Activated naive CD4-positive, alpha-beta T cell treated with anti-CD3 and anti-CD28 coated beads, Interleukin-2, amount 50 U/mL, for 72 hours (primary cell): Measurements from ENCODE around the gene JAM3. TPM values are rescaled to one million over a fixed set of nuclear protein-coding genes. Genes with fewer than 3 reads are reported as not detected.
"Not testable (repeated sequence)": the region's sequence is repeated elsewhere in the genome, so short reads cannot be mapped to it uniquely, and the experiment has no call there.

Source experiments
- ATAC-seq, 2 donors: fragments of 150-1000 bp; cut with Tn5 transposase; 2 replicates each; pipeline ENCODE4 v1.10.0; 2021; ENCODE audit warnings: mild to moderate bottlenecking in 2 of 2, moderate library complexity in 2 of 2
- DNase-seq, 2 donors: peaks; one replicate each; pipeline ENCODE4 v3.0.0; 2021 to 2022; ENCODE audit warnings: low spot score in 2 of 2
- H3K27ac Mint-ChIP-seq, 2 donors: one replicate each; pipeline ENCODE4 v1.8.0; 2022; ENCODE audit warnings: mild to moderate bottlenecking in 2 of 2, mixed read lengths in 2 of 2
- H3K36me3 Mint-ChIP-seq, 2 donors: one replicate each; pipeline ENCODE4 v1.8.0; 2022; ENCODE audit warnings: mixed read lengths in 2 of 2
- H3K9me3 Mint-ChIP-seq, 2 donors: one replicate each; pipeline ENCODE4 v1.8.0; 2022; ENCODE audit warnings: mixed read lengths in 2 of 2
- total RNA-seq, 2 donors: library from RNA; stranded (reverse); gene quantifications; one replicate each; pipeline ENCODE4 v1.2.3, GENCODE V29; 2022

JAM3 gene
- total RNA-seq, 2 donors from 2014 or later, result 0.98 to 17.7 TPM

- DNase-seq, result no peak
- no peaks in the 10 kb centered on the region for H3K9me3 Mint-ChIP-seq
- H3K36me3 Mint-ChIP-seq, result peaks cover 25 to 30% of the 10 kb centered on the region in 2 donors
- ATAC-seq, result no peak
- H3K27ac Mint-ChIP-seq, result peak overlapping the region in 1 of 2 donors; percentile 37
Measured at GRCh38 chr11:134158023-134158422, 89.2 kb downstream of the JAM3 start.

GRCh38 chr11:134159652-134160051, 90.8 kb downstream of the JAM3 start:
- ATAC-seq (no peak), DNase-seq (no peak)
- Mint-ChIP-seq H3K27ac (peak overlapping the region in 1 of 2 donors; percentile 44), H3K36me3 (peaks cover 33 to 39% of the 10 kb centered on the region in 2 donors), H3K9me3 (no peaks in the 10 kb centered on the region)

DNA sequence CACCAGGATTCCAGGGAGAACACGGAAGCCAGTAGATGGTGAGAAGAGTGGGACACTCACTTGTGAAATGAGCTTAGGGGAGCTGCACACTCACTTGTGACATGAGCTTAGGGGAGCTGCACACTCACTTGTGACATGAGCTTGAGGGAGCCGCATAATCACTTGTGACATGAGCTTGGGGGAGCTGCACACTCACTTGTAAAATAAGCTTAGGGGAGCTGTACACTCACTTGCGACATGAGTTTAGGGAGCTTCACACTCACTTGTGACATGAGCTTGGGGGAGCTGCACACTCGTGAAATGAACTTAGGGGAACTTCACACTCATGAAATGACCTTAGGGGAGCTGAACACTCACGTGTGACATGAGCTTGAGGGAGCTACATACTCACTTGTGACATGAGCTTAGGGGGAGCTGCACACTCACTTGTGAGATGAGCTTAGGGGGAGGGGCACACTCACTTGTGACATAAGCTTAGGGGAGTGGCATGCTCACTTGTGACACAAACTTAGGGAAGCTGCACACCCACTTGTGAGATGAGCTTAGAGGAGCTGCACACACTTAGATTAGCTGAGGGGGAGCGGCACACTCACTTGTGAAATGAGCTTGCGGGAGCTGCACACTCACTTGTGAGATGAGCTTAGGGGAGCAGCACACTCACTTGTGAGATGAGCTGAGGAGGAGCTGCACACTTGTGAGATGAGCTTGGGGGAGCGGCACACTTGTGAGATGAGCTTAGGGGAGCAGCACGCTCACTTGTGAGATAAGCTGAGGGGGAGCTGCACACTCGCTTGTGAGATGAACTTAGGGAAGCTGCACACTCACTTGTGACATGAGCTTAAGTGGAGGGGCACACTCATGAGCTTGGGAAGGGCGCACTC, 95.9 kb downstream of the JAM3 start:
- H3K36me3 Mint-ChIP-seq, result peaks cover 40 to 42% of the 10 kb centered on the region in 2 donors
- no peaks in the 10 kb centered on the region for H3K9me3 Mint-ChIP-seq
- DNase-seq (no peak), ATAC-seq (no peak)
- H3K27ac Mint-ChIP-seq, result peak overlapping the region; percentile 10 to 72

GRCh38 chr11:134170177-134170918, 101.5 kb downstream of the JAM3 start:
- Mint-ChIP-seq H3K27ac (no peak overlapping the region), H3K9me3 (no peaks in the 10 kb centered on the region), H3K36me3 (peaks cover 17 to 20% of the 10 kb centered on the region in 2 donors)
- DNase-seq (no peak), ATAC-seq (no peak)

DNA sequence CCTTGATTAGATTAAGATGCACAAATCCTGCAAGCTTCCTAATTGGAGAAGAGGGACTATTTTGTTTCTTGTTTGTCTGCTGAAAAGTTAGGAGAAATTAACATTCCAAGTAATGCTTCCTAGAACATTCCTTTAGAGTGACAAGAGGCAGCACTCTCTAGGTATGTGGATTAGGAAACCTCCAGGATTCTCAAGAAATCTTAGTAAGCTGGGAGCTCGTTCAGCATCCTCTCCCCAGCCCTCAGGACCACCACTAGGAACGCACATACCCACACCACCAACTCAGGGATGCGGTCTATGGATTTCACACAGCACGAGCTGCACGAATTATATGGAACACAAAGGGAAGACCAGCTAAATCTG, 102.0 kb downstream of the JAM3 start:
- DNase-seq (no peak), ATAC-seq (no peak)
- Mint-ChIP-seq H3K27ac (no peak overlapping the region), H3K9me3 (no peaks in the 10 kb centered on the region), H3K36me3 (peaks cover 17 to 21% of the 10 kb centered on the region in 2 donors)

- no peak for DNase-seq
- Mint-ChIP-seq H3K36me3 (peaks cover 25 to 32% of the 10 kb centered on the region in 2 donors), H3K27ac (peak overlapping the region in 1 of 2 donors; percentile 22), H3K9me3 (no peaks in the 10 kb centered on the region)
- ATAC-seq, result no peak
Measured at GRCh38 chr11:134171951-134172350, 103.1 kb downstream of the JAM3 start.

GRCh38 chr11:134173296-134173695, 104.4 kb downstream of the JAM3 start:
- no peak for DNase-seq
- peaks cover 23 to 28% of the 10 kb centered on the region in 2 donors for H3K36me3 Mint-ChIP-seq
- H3K27ac Mint-ChIP-seq, result no peak overlapping the region
- ATAC-seq, result no peak
- H3K9me3 Mint-ChIP-seq, result no peaks in the 10 kb centered on the region

GRCh38 chr11:134176284-134176683, 107.4 kb downstream of the JAM3 start:
- DNase-seq (no peak), ATAC-seq (no peak)
- H3K36me3 Mint-ChIP-seq, result peaks cover 17 to 22% of the 10 kb centered on the region in 2 donors
- H3K9me3 Mint-ChIP-seq, result no peaks in the 10 kb centered on the region
- no peak overlapping the region for H3K27ac Mint-ChIP-seq

DNA sequence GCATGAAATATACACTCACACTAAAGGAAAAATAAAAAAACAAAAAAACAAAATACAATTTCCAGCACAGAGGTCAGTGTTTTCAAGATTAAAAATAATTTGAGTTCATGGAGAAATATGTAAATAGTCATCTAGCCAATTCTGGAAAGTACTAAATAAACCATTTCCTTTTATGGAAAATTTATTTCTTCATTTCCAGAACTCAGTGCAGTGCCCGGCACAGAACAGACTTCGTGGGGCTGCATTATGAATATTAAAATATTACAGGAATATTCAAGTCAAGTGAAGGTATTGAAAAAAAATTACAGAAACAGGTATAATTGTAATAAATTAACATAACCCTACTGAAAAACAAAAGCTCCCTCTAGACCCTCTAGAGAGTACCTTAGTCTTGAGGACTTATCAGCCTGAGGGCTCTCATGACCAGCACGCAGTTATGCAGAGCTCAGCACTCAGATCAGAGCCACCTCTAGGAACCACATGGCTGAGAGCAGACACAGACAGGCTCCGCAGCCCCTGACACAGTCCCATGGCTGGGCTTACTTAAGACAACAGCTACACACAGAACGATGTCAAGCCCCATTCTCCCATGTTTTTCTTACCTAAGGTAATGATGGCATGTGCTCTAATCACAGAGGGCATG, 109.3 kb downstream of the JAM3 start:
- Mint-ChIP-seq H3K36me3 (peaks cover 17 to 28% of the 10 kb centered on the region in 2 donors), H3K9me3 (no peaks in the 10 kb centered on the region), H3K27ac (no peak overlapping the region)
- ATAC-seq, result no peak
- DNase-seq, result no peak

- no peak overlapping the region for H3K27ac Mint-ChIP-seq
- DNase-seq (no peak), ATAC-seq (no peak)
- H3K36me3 Mint-ChIP-seq, result peaks cover 12 to 20% of the 10 kb centered on the region in 2 donors
- H3K9me3 Mint-ChIP-seq, result no peaks in the 10 kb centered on the region
Measured at GRCh38 chr11:134181707-134182106, 112.8 kb downstream of the JAM3 start.

- not testable (repeated sequence) for DNase-seq, H3K27ac Mint-ChIP-seq, ATAC-seq, H3K9me3 Mint-ChIP-seq
- peaks cover 50 to 52% of the 10 kb centered on the region in 2 donors for H3K36me3 Mint-ChIP-seq
Measured at GRCh38 chr11:134188092-134188491, 119.2 kb downstream of the JAM3 start.

DNA sequence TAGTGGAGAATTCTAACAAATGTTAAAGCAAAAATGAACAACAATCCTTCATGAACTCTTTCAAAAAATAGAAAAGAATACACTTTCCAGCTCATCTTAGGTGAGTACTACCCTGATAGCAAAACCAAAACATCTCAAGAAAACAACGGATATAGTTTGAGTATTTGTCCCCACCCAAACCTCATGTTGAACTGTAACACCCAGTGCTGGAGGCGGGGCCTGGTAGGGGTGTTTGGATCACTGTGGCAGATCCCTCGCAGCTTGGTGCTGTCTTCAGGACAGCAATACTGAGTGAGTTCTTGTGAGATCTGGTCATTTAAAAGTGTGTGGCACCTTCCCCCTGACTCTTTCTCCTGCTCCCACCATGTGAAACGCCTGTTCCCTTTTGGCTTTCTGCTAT, 127.9 kb downstream of the JAM3 start:
- Mint-ChIP-seq H3K36me3 (peaks cover 24 to 28% of the 10 kb centered on the region in 2 donors), H3K27ac (peak overlapping the region in 1 of 2 donors; percentile 50), H3K9me3 (no peaks in the 10 kb centered on the region)
- ATAC-seq, result no peak
- no peak for DNase-seq

GRCh38 chr11:134199531-134199930, 130.7 kb downstream of the JAM3 start:
- no peak overlapping the region for H3K27ac Mint-ChIP-seq
- ATAC-seq (no peak), DNase-seq (no peak)
- H3K9me3 Mint-ChIP-seq, result no peaks in the 10 kb centered on the region
- peaks cover 24 to 27% of the 10 kb centered on the region in 2 donors for H3K36me3 Mint-ChIP-seq

- DNase-seq (no peak), ATAC-seq (no peak)
- Mint-ChIP-seq H3K27ac (no peak overlapping the region), H3K9me3 (no peaks in the 10 kb centered on the region), H3K36me3 (peaks cover 24 to 34% of the 10 kb centered on the region in 2 donors)
Measured at GRCh38 chr11:134200688-134201087, 131.8 kb downstream of the JAM3 start.
